ENCODE data around the gene INO80.

The INO80 gene

GRCh38 chr15:41048397-41048796 is 67.7 kb downstream of the INO80 start:
- TF ChIP-seq POLR2AphosphoS5 (IDR thresholded peaks at IDR 0.05; ENCODE audit: low read depth, low read length) (no peak), REST (IDR thresholded peaks at IDR 0.05; ENCODE audit: insufficient read depth in 1 of 2, low read depth in 2 of 2, low read length in 2 of 2) (no peak), SIN3A (IDR thresholded peaks at IDR 0.05; ENCODE audit: borderline replicate concordance, insufficient read depth, low read length) (no peak), TAF1 (IDR thresholded peaks at IDR 0.05; ENCODE audit: borderline replicate concordance, insufficient read depth, low read length) (no peak), FOXP2 (optimal IDR thresholded peaks at IDR 0.05; ENCODE audit: borderline replicate concordance, extremely low read depth, extremely low read length, insufficient read depth) (no peak)

- TF ChIP-seq SIN3A (IDR thresholded peaks at IDR 0.05; ENCODE audit: borderline replicate concordance, insufficient read depth, low read length) = no peak
- TF ChIP-seq TAF1 (IDR thresholded peaks at IDR 0.05; ENCODE audit: borderline replicate concordance, insufficient read depth, low read length) = no peak
- TF ChIP-seq FOXP2 (optimal IDR thresholded peaks at IDR 0.05; ENCODE audit: borderline replicate concordance, extremely low read depth, extremely low read length, insufficient read depth) = no peak
- TF ChIP-seq POLR2AphosphoS5 (IDR thresholded peaks at IDR 0.05; ENCODE audit: low read depth, low read length) = no peak
- TF ChIP-seq REST (IDR thresholded peaks at IDR 0.05; ENCODE audit: insufficient read depth in 1 of 2, low read depth in 2 of 2, low read length in 2 of 2) = no peak
Measured at GRCh38 chr15:41047474-41047873, 68.6 kb downstream of the INO80 start.

- TF ChIP-seq TAF1 (IDR thresholded peaks at IDR 0.05; ENCODE audit: borderline replicate concordance, insufficient read depth, low read length) (no peak), FOXP2 (optimal IDR thresholded peaks at IDR 0.05; ENCODE audit: borderline replicate concordance, extremely low read depth, extremely low read length, insufficient read depth) (no peak), POLR2AphosphoS5 (IDR thresholded peaks at IDR 0.05; ENCODE audit: low read depth, low read length) (no peak), REST (IDR thresholded peaks at IDR 0.05; ENCODE audit: insufficient read depth in 1 of 2, low read depth in 2 of 2, low read length in 2 of 2) (no peak)
Measured at GRCh38 chr15:41043276-41043951, 72.7 kb downstream of the INO80 start.

- TF ChIP-seq POLR2AphosphoS5 (IDR thresholded peaks at IDR 0.05; ENCODE audit: low read depth, low read length) (no peak), SIN3A (IDR thresholded peaks at IDR 0.05; ENCODE audit: borderline replicate concordance, insufficient read depth, low read length) (no peak), REST (IDR thresholded peaks at IDR 0.05; ENCODE audit: insufficient read depth in 1 of 2, low read depth in 2 of 2, low read length in 2 of 2) (no peak), FOXP2 (optimal IDR thresholded peaks at IDR 0.05; ENCODE audit: borderline replicate concordance, extremely low read depth, extremely low read length, insufficient read depth) (no peak), TAF1 (IDR thresholded peaks at IDR 0.05; ENCODE audit: borderline replicate concordance, insufficient read depth, low read length) (no peak)
Measured at GRCh38 chr15:41042851-41043250, 73.2 kb downstream of the INO80 start.

Measured in PFSK-1 (cell line).